Activated naive CD4-positive, alpha-beta T cell treated with anti-CD3 and anti-CD28 coated beads, Interleukin-2, amount 50 U/mL, for 24 hours (primary cell): ENCODE data around the gene FMNL2.
"Not testable (repeated sequence)": the region's sequence is repeated elsewhere in the genome, so short reads cannot be mapped to it uniquely, and the experiment has no call there.

ENCODE experiments used
- H3K27ac Mint-ChIP-seq: one replicate; pipeline ENCODE4 v1.8.0; 2021; ENCODE audit warnings: mild to moderate bottlenecking, mixed read lengths
- H3K27me3 Mint-ChIP-seq: one replicate; pipeline ENCODE4 v1.8.0; 2021; ENCODE audit warnings: mixed read lengths
- H3K36me3 Mint-ChIP-seq: one replicate; pipeline ENCODE4 v1.8.0; 2021; ENCODE audit warnings: mixed read lengths
- H3K4me1 Mint-ChIP-seq: one replicate; pipeline ENCODE4 v1.8.0; 2021; ENCODE audit warnings: mixed read lengths
- H3K4me3 Mint-ChIP-seq: one replicate; pipeline ENCODE4 v1.8.0; 2021; ENCODE audit warnings: mild to moderate bottlenecking, mixed read lengths
- H3K9me3 Mint-ChIP-seq: one replicate; pipeline ENCODE4 v1.8.0; 2021; ENCODE audit warnings: mixed read lengths

The FMNL2 gene

GRCh38 chr2:152501666-152502065 lies 166.7 kb downstream of the FMNL2 start:
- Mint-ChIP-seq H3K27me3 (peaks cover 10% of the 10 kb centered on the region), H3K27ac (no peak overlapping the region), H3K9me3 (peaks cover 2% of the 10 kb centered on the region), H3K4me3 (no peak overlapping the region), H3K36me3 (no peaks in the 10 kb centered on the region), H3K4me1 (no peaks in the 10 kb centered on the region)

GRCh38 chr2:152504618-152505017 lies 169.6 kb downstream of the FMNL2 start:
- peaks cover 7% of the 10 kb centered on the region for H3K27me3 Mint-ChIP-seq
- no peak overlapping the region for H3K27ac Mint-ChIP-seq
- H3K9me3 Mint-ChIP-seq: no peaks in the 10 kb centered on the region
- H3K4me3 Mint-ChIP-seq: no peak overlapping the region
- H3K4me1 Mint-ChIP-seq: no peaks in the 10 kb centered on the region
- H3K36me3 Mint-ChIP-seq: no peaks in the 10 kb centered on the region

GRCh38 chr2:152505495-152505906 lies 170.5 kb downstream of the FMNL2 start:
- Mint-ChIP-seq H3K27ac (no peak overlapping the region), H3K4me1 (no peaks in the 10 kb centered on the region), H3K4me3 (no peak overlapping the region), H3K9me3 (no peaks in the 10 kb centered on the region), H3K27me3 (peaks cover 3% of the 10 kb centered on the region), H3K36me3 (no peaks in the 10 kb centered on the region)

GRCh38 chr2:152506843-152507242 lies 171.9 kb downstream of the FMNL2 start:
- Mint-ChIP-seq H3K36me3 (no peaks in the 10 kb centered on the region), H3K4me3 (no peak overlapping the region), H3K9me3 (no peaks in the 10 kb centered on the region), H3K27ac (no peak overlapping the region), H3K27me3 (peaks cover 6% of the 10 kb centered on the region), H3K4me1 (no peaks in the 10 kb centered on the region)

GRCh38 chr2:152507907-152508306 lies 172.9 kb downstream of the FMNL2 start:
- H3K36me3 Mint-ChIP-seq: no peaks in the 10 kb centered on the region
- H3K4me1 Mint-ChIP-seq: no peaks in the 10 kb centered on the region
- H3K4me3 Mint-ChIP-seq: no peak overlapping the region
- H3K9me3 Mint-ChIP-seq: no peaks in the 10 kb centered on the region
- H3K27me3 Mint-ChIP-seq: peaks cover 6% of the 10 kb centered on the region
- H3K27ac Mint-ChIP-seq: no peak overlapping the region

GRCh38 chr2:152508446-152508845 lies 173.5 kb downstream of the FMNL2 start:
- Mint-ChIP-seq H3K9me3 (no peaks in the 10 kb centered on the region), H3K36me3 (no peaks in the 10 kb centered on the region), H3K27me3 (peaks cover 5% of the 10 kb centered on the region), H3K4me3 (no peak overlapping the region), H3K27ac (no peak overlapping the region), H3K4me1 (no peaks in the 10 kb centered on the region)

- no peak overlapping the region for H3K27ac Mint-ChIP-seq
- peaks cover 4% of the 10 kb centered on the region for H3K27me3 Mint-ChIP-seq
- H3K4me3 Mint-ChIP-seq: no peak overlapping the region
- no peaks in the 10 kb centered on the region for H3K9me3 Mint-ChIP-seq
- no peaks in the 10 kb centered on the region for H3K36me3 Mint-ChIP-seq
- no peaks in the 10 kb centered on the region for H3K4me1 Mint-ChIP-seq
These were observed 175.0 kb downstream of the FMNL2 start for GRCh38 chr2:152509772-152510491.

- Mint-ChIP-seq H3K27me3 (peaks cover 4% of the 10 kb centered on the region), H3K4me1 (no peaks in the 10 kb centered on the region), H3K36me3 (no peaks in the 10 kb centered on the region), H3K9me3 (no peaks in the 10 kb centered on the region), H3K27ac (no peak overlapping the region), H3K4me3 (no peak overlapping the region)
These were observed 175.6 kb downstream of the FMNL2 start for GRCh38 chr2:152510621-152511020.

- Mint-ChIP-seq H3K4me1 (no peaks in the 10 kb centered on the region), H3K27me3 (peaks cover 4% of the 10 kb centered on the region), H3K4me3 (no peak overlapping the region), H3K36me3 (no peaks in the 10 kb centered on the region), H3K9me3 (no peaks in the 10 kb centered on the region), H3K27ac (no peak overlapping the region)
These were observed 177.0 kb downstream of the FMNL2 start for GRCh38 chr2:152511981-152512380.

- H3K36me3 Mint-ChIP-seq: no peaks in the 10 kb centered on the region
- H3K27ac Mint-ChIP-seq: no peak overlapping the region
- H3K4me1 Mint-ChIP-seq: no peaks in the 10 kb centered on the region
- no peaks in the 10 kb centered on the region for H3K9me3 Mint-ChIP-seq
- H3K27me3 Mint-ChIP-seq: peaks cover 4% of the 10 kb centered on the region
- no peak overlapping the region for H3K4me3 Mint-ChIP-seq
These were observed 178.1 kb downstream of the FMNL2 start for GRCh38 chr2:152513029-152513428.

- Mint-ChIP-seq H3K27ac (no peak overlapping the region), H3K27me3 (peaks cover 4% of the 10 kb centered on the region), H3K9me3 (no peaks in the 10 kb centered on the region), H3K36me3 (no peaks in the 10 kb centered on the region), H3K4me3 (no peak overlapping the region), H3K4me1 (no peaks in the 10 kb centered on the region)
These were observed 178.7 kb downstream of the FMNL2 start for GRCh38 chr2:152513681-152514080.

- Mint-ChIP-seq H3K4me3 (no peak overlapping the region), H3K27ac (no peak overlapping the region), H3K36me3 (no peaks in the 10 kb centered on the region), H3K4me1 (no peaks in the 10 kb centered on the region), H3K9me3 (no peaks in the 10 kb centered on the region), H3K27me3 (peaks cover 3% of the 10 kb centered on the region)
These were observed 183.1 kb downstream of the FMNL2 start for GRCh38 chr2:152518034-152518433.

- Mint-ChIP-seq H3K27me3 (peaks cover 3% of the 10 kb centered on the region), H3K27ac (no peak overlapping the region), H3K9me3 (no peaks in the 10 kb centered on the region), H3K36me3 (no peaks in the 10 kb centered on the region), H3K4me1 (no peaks in the 10 kb centered on the region), H3K4me3 (no peak overlapping the region)
These were observed 183.9 kb downstream of the FMNL2 start for GRCh38 chr2:152518641-152519580.

- no peaks in the 10 kb centered on the region for H3K4me1 Mint-ChIP-seq
- no peaks in the 10 kb centered on the region for H3K36me3 Mint-ChIP-seq
- peaks cover 3% of the 10 kb centered on the region for H3K27me3 Mint-ChIP-seq
- H3K9me3 Mint-ChIP-seq: no peaks in the 10 kb centered on the region
- H3K4me3 Mint-ChIP-seq: no peak overlapping the region
- no peak overlapping the region for H3K27ac Mint-ChIP-seq
These were observed 184.6 kb downstream of the FMNL2 start for GRCh38 chr2:152519581-152519952.

- Mint-ChIP-seq H3K4me3 (no peak overlapping the region), H3K9me3 (no peaks in the 10 kb centered on the region), H3K4me1 (no peaks in the 10 kb centered on the region), H3K27me3 (peaks cover 3% of the 10 kb centered on the region), H3K36me3 (no peaks in the 10 kb centered on the region), H3K27ac (no peak overlapping the region)
These were observed 185.8 kb downstream of the FMNL2 start for GRCh38 chr2:152520759-152521158.

GRCh38 chr2:152522446-152522845 lies 187.5 kb downstream of the FMNL2 start:
- not testable (repeated sequence) for H3K9me3 Mint-ChIP-seq, H3K4me3 Mint-ChIP-seq, H3K4me1 Mint-ChIP-seq, H3K27ac Mint-ChIP-seq, H3K27me3 Mint-ChIP-seq, H3K36me3 Mint-ChIP-seq
